HepG2 (cell line): ENCODE measurements around the gene VCAN. TPM values are rescaled to one million over a fixed set of nuclear protein-coding genes. Genes with fewer than 3 reads are reported as not detected.

ENCODE experiments used
- ATAC-seq: fragments of 200-7000 bp; cut with Tn5 transposase; 3 replicates; pipeline ENCODE4 v1.9.1; 2020; ENCODE audit warnings: mild to moderate bottlenecking, moderate library complexity
- BruUV-seq: library from RNA; stranded (reverse); fragments of 400-500 nt; replicated peaks from 2 replicates; lab custom pipeline; 2021; lab: Mats Ljungman, UMichigan
- CTCF ChIA-PET: fragments of 300-600 bp; formaldehyde crosslinking; extraction: SDS; loops from one replicate; lab custom pipeline; 2021; ENCODE audit warnings: low total read pairs, inconsistent platforms, low intra/inter-chr PET ratio; lab: Yijun Ruan, JAX
- POLR2A ChIA-PET: fragments of 350-600 bp; sonication (Branson Sonifier 250); formaldehyde crosslinking; loops from one replicate; lab custom pipeline; 2020; ENCODE audit warnings: antibody characterized with exemption, inconsistent platforms; lab: Yijun Ruan, JAX
- DNase-seq: peaks from one replicate; pipeline ENCODE4 v3.0.0-alpha.2; 2015; ENCODE audit warnings: low spot score
- FAIRE-seq: peaks from 3 replicates; lab custom pipeline; 2011; peaks lifted over from hg19 to GRCh38; lab: Jason Lieb, UNC
- H2AFZ ChIP-seq: one replicate; pipeline ENCODE4 v1.6.1; 2011; ENCODE audit warnings: low read length, inconsistent platforms
- H3K27ac ChIP-seq: fragments of 300-600 bp; 3 replicates; pipeline ENCODE4 v1.8.0; 2011; ENCODE audit warnings: mixed run types, mild to moderate bottlenecking, mixed read lengths, low read length, inconsistent platforms; ENCODE audit not compliant: insufficient read depth; ENCODE audit errors: extremely low read length
- H3K27me3 ChIP-seq, 2 experiments: fragments of 200-600 bp in 1 of 2; 2 replicates in 1 of 2; 3 replicates in 1 of 2; pipeline versions ENCODE4 v1.6.0 to v1.8.0; 2011; ENCODE audit warnings: low read length in 2 of 2, mild to moderate bottlenecking in 2 of 2, moderate library complexity in 2 of 2, inconsistent platforms in 1 of 2; ENCODE audit not compliant: insufficient read depth in 2 of 2, control insufficient read depth in 1 of 2
- H3K36me3 ChIP-seq, 2 experiments: fragments of 200-600 bp in 1 of 2; replicated peaks in 1 of 2; 2 replicates in 1 of 2; 3 replicates in 1 of 2; pipeline versions ENCODE4 v1.5.1 to v1.8.0; 2011; ENCODE audit warnings: low read length in 2 of 2, inconsistent platforms in 1 of 2; ENCODE audit not compliant: insufficient read depth in 2 of 2, control insufficient read depth in 1 of 2
- H3K4me1 ChIP-seq: 2 replicates; pipeline ENCODE4 v1.5.1; 2012; ENCODE audit warnings: low read length, inconsistent platforms; ENCODE audit not compliant: insufficient read depth
- H3K4me2 ChIP-seq: 2 replicates; pipeline ENCODE4 v1.6.0; 2011; ENCODE audit warnings: low read depth, low read length, inconsistent platforms
- H3K4me3 ChIP-seq, 3 experiments: fragments of 200-600 bp in 1 of 3; sonication (generic), shearing (Covaris generic) in 1 of 3; replicated peaks in 1 of 3; 2 replicates each; pipeline ENCODE4 v1.5.1; 2011 to 2016; ENCODE audit warnings: low read length in 3 of 3, inconsistent platforms in 2 of 3, low read depth in 2 of 3, mild to moderate bottlenecking in 2 of 3, control low read depth in 1 of 3, mixed read lengths in 1 of 3; ENCODE audit not compliant: insufficient read depth in 1 of 3
- H3K79me2 ChIP-seq: one replicate; pipeline ENCODE4 v1.6.1; 2011; ENCODE audit warnings: low read length, inconsistent platforms; ENCODE audit not compliant: insufficient read depth
- H3K9ac ChIP-seq: 2 replicates; pipeline ENCODE4 v1.6.0; 2011; ENCODE audit warnings: mild to moderate bottlenecking, low read depth, low read length, inconsistent platforms; ENCODE audit not compliant: insufficient read depth
- H3K9me3 ChIP-seq: 2 replicates; pipeline ENCODE4 v1.5.1; 2012; ENCODE audit warnings: mild to moderate bottlenecking, low read length
- H4K20me1 ChIP-seq: 2 replicates; pipeline ENCODE4 v1.6.0; 2011; ENCODE audit warnings: inconsistent platforms, mild to moderate bottlenecking, low read length, moderate library complexity; ENCODE audit not compliant: insufficient read depth
- BRD4 ChIP-seq: sonication (generic); formaldehyde crosslinking; IDR thresholded peaks from 2 replicates; pipeline ENCODE4 v1.4.0; 2020; ENCODE audit warnings: missing genetic modification reagents
- EEA1 ChIP-seq: sonication (generic); formaldehyde crosslinking; IDR thresholded peaks from 2 replicates; pipeline ENCODE4 v1.5.1; 2020; ENCODE audit warnings: mild to moderate bottlenecking, missing genetic modification reagents, borderline replicate concordance
- EZH2 ChIP-seq: conservative IDR thresholded peaks from 2 replicates; pipeline ENCODE4 v1.6.1; 2012; ENCODE audit warnings: mild to moderate bottlenecking, low read depth, low read length, moderate library complexity
- XRCC5 ChIP-seq: fragments of 200-400 bp; formaldehyde crosslinking; optimal IDR thresholded peaks from 2 replicates; pipeline ENCODE3; 2017; ENCODE audit warnings: mild to moderate bottlenecking, low read length
- ZEB1 ChIP-seq: IDR thresholded peaks from 2 replicates; pipeline ENCODE4 v1.6.1; 2012; ENCODE audit warnings: mild to moderate bottlenecking, low read depth, inconsistent platforms; ENCODE audit not compliant: insufficient replicate concordance
- ZNF367 ChIP-seq: sonication (generic); formaldehyde crosslinking; IDR thresholded peaks from 2 replicates; pipeline ENCODE4 v1.4.0; 2020; ENCODE audit warnings: missing genetic modification reagents, borderline replicate concordance
- ZNF44 ChIP-seq: sonication (generic); formaldehyde crosslinking; IDR thresholded peaks from 2 replicates; pipeline ENCODE4 v1.5.1; 2020; ENCODE audit warnings: mild to moderate bottlenecking, missing genetic modification reagents
- ZNF724P ChIP-seq: sonication (generic); formaldehyde crosslinking; IDR thresholded peaks from 2 replicates; pipeline ENCODE4 v1.8.0; 2022; ENCODE audit warnings: missing genetic modification reagents, borderline replicate concordance
- ZSCAN22 ChIP-seq: sonication (generic); formaldehyde crosslinking; IDR thresholded peaks from 2 replicates; pipeline ENCODE4 v1.4.0; 2020; ENCODE audit warnings: mild to moderate bottlenecking, missing genetic modification reagents
- WGBS: methylation state at CpG from one replicate; pipeline ENCODE4 v1.1.6; 2017; ENCODE audit warnings: low lambda C conversion rate; 5-methylcytosine and 5-hydroxymethylcytosine counted together
- in situ Hi-C: cut with HindIII; loops from 2 replicates; pipeline ENCODE4 v1.10.0; 2017; ENCODE audit warnings: low pct_unique_long_range_greater_than_20kb; ENCODE audit not compliant: extremely low pct_ligation_motif_present
- intact Hi-C: fragments of 100-400 bp; cut with micrococcal nuclease; formaldehyde crosslinking; loops from one replicate; pipeline ENCODE4 v1.10.0; 2022; ENCODE audit not compliant: unreplicated experiment
- polyA plus RNA-seq, 8 experiments: library from polyadenylated mRNA; depleted of rRNA in 3 of 8; stranded (reverse) in 7 of 8; unstranded in 1 of 8; fragments of >200 nt; fragmentation: Illumina TruSeq in 4 of 8; extraction: Trizol in 4 of 8; gene quantifications; 2 replicates each; pipeline versions ENCODE4 v1.2.1 to v1.2.3, GENCODE V29; 2011 to 2016; ENCODE audit warnings: low read depth in 4 of 8, missing spikeins in 1 of 8, mixed read lengths in 1 of 8; ENCODE audit not compliant: insufficient read depth in 1 of 8
- total RNA-seq, 5 experiments: library from RNA; depleted of rRNA; stranded (reverse); fragments of >200 nt; fragmentation: Illumina TruSeq; extraction: Trizol; gene quantifications; 2 replicates each; pipeline ENCODE4 v1.2.3, GENCODE V29; 2016; ENCODE audit warnings: low read depth in 1 of 5
- TF ChIP-seq, protein P1 (sequence below): sonication (generic); formaldehyde crosslinking; conservative IDR thresholded peaks from 2 replicates; pipeline ENCODE4 v1.8.0; 2022; ENCODE audit warnings: low read depth, missing genetic modification reagents

VCAN gene
- total and polyA plus RNA-seq, 2 of the 13 experiments (the other 11 are each of a cell fraction or from before 2014, with no cell fraction given), result 1.2 to 3.5 TPM

DNA sequence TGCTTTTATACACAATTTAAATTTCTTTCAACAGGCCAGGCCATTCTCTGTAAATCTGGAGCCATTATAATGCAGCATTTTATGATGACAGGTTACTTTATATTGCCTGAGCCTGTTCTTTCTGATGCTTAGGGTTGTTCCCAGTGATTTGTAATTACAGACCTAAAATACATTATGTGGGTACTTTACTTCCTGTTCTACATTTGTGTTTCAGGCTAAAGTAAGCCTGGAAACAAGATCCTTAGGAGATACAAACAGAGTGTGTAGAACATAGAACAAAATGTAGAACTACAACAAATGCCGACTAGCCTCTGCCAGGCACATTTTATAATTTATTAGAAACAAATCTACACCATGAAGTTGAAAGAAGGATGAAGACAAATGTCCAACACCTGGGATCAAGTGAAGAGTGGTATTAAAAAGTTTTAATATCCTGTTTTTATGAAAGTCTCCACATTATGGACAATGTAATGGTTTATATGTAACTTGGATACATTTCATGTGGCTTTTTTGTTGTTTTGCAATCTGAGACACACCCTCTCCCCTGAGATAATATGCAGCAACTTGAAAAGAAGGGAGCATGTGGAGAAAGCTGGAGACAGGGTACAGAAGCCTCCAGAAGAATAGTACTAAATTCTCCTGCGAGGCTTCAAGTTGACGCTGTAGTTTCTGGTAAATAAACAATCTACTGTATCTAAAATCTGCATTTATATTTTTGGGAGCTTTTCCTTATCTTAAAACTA, 46.9 kb downstream of the VCAN start:
- no peaks in the 10 kb centered on the region for H4K20me1 ChIP-seq
- in situ Hi-C loops, result no loop called here
- ChIA-PET CTCF (no interaction called here), POLR2A (no interaction called here)
- H2AFZ ChIP-seq, result no peak overlapping the region
- no peaks in the 10 kb centered on the region for H3K4me1 ChIP-seq
- ATAC-seq, result no peak
- TF ChIP-seq EZH2 (no peak), ZNF724P (CRISPR knock-in tag) (no peak), ZNF367 (CRISPR knock-in tag) (no peak), ZEB1 (no peak), ZSCAN22 (CRISPR knock-in tag) (no peak), EEA1 (CRISPR knock-in tag) (no peak), BRD4 (CRISPR knock-in tag) (no peak), ZNF44 (CRISPR knock-in tag) (no peak), XRCC5 (no peak)
- TF ChIP-seq, protein P1, sequence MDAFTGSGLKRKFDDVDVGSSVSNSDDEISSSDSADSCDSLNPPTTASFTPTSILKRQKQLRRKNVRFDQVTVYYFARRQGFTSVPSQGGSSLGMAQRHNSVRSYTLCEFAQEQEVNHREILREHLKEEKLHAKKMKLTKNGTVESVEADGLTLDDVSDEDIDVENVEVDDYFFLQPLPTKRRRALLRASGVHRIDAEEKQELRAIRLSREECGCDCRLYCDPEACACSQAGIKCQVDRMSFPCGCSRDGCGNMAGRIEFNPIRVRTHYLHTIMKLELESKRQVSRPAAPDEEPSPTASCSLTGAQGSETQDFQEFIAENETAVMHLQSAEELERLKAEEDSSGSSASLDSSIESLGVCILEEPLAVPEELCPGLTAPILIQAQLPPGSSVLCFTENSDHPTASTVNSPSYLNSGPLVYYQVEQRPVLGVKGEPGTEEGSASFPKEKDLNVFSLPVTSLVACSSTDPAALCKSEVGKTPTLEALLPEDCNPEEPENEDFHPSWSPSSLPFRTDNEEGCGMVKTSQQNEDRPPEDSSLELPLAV (CRISPR knock-in tag), result no peak
- TF ChIP-seq, all 625 proteins: peak for 0
- no peak overlapping the region for H3K4me2 ChIP-seq
- H3K79me2 ChIP-seq, result no peaks in the 10 kb centered on the region
- H3K9ac ChIP-seq, result no peak overlapping the region
- H3K27me3 ChIP-seq, result no peaks in the 10 kb centered on the region
- no peak overlapping the region for H3K27ac ChIP-seq
- H3K4me3 ChIP-seq, result no peak overlapping the region
- intact Hi-C loops, result no loop called here
- no peaks in the 10 kb centered on the region for H3K9me3 ChIP-seq
- no TSS peak for BruUV-seq
- DNase-seq (no peak), FAIRE-seq (no peak)
- 61% methylated on average over 3 of the region's 3 CpGs for WGBS
- no peaks in the 10 kb centered on the region for H3K36me3 ChIP-seq
